GM19023 (cell line): ENCODE results near the gene ATE1.
"Not testable (repeated sequence)": the region's sequence is repeated elsewhere in the genome, so short reads cannot be mapped to it uniquely, and the experiment has no call there.

Experiments used
- ATAC-seq: cut with Tn5 transposase; IDR thresholded peaks from one replicate; pipeline ENCODE4 v1.9.1; 2021; ENCODE audit warnings: mild to moderate bottlenecking, moderate library complexity; ENCODE audit not compliant: unreplicated experiment

Gene ATE1

GRCh38 chr10:121699703-121700102, 228.1 kb downstream of the ATE1 start:
- ATAC-seq, result not testable (repeated sequence)

DNA sequence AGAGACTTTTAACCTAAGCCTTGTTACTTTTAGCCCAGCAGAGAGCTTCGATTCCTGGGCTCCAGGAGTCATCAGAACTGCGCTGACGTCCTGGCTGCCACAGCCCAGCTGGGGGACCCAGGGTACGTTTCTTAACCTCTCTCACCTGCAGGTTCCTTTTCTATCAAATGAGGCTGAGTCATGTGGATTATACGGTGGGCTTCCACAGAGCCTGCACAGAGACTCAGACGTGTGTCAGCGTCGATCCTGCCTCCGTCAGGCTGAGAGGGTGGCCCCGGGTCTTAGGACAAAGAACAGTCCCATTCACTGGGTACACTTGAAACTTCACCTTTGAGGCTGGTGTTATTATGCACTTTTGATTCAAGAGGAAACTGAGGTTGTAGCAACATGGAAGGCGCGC, 228.9 kb downstream of the ATE1 start:
- ATAC-seq, result no peak

- no peak for ATAC-seq
Observed at GRCh38 chr10:121698336-121698735, 229.5 kb downstream of the ATE1 start.

GRCh38 chr10:121696854-121697253, 231.0 kb downstream of the ATE1 start:
- ATAC-seq, result no peak

DNA sequence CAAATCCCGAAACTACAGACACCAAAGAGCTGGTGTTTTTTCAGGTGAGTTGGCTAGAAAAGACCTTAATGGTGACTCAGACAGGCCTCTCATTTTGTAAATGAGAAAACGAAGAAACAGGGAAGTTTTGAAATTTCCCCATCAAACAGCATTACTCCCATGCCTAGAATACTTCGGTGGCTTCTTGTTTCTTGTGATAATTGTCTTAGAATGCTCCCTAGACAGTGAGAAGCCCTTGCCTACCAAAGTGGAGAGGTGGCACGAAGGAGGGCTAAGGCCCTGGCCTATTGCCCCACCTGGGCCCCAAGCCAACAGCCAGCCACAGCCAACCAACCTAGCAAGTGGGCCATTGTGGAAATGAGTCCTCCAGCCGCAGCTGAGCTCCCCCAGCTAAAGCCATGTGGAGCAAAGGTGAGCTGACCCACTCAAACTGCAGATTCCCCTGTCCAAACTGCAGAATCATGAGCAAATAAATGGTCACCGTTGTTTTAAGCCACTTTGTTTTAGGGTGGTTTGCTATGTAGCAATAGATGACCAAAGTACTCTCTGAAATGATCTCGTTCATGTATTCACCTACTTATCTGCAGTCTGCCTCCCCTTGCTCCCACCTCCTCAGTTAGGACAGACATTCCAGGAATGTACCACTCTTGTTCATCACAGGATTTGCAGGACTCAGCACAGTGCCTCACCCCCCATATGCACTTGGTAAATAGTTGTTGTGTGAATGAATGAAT, 231.9 kb downstream of the ATE1 start:
- no peak for ATAC-seq

- no peak for ATAC-seq
Observed at GRCh38 chr10:121694966-121695643, 232.7 kb downstream of the ATE1 start.

- no peak for ATAC-seq
Observed at GRCh38 chr10:121694327-121694965, 233.4 kb downstream of the ATE1 start.

GRCh38 chr10:121692626-121693025, 235.2 kb downstream of the ATE1 start:
- no peak for ATAC-seq

GRCh38 chr10:121690970-121691369, 236.9 kb downstream of the ATE1 start:
- no peak for ATAC-seq
